Measurements from ENCODE around the gene AGTRAP.

Gene AGTRAP

DNA sequence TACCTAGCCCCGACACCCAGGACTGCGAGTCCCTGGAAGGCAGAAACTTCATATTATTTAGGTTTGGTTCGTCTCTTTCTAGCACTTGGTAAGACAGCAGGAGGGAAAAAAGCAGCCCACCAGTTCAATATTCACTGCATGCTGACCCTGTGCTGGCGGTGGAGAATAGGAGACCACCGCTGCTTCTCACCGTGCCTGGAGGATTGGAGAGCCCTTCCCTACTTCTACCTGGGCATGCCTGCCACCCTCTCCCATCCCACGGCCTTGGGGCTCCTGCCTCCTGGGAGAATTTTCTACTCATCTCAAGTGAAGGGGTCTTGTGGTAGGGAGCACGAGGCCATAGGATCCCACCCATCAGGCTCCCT is 64.4 kb downstream of the AGTRAP start:
- no peak for DNase-seq (ENCODE audit: low read depth, low spot score)
